IMR-90 (cell line): Measurements from ENCODE around the gene SLC25A33. TPM values are rescaled to one million over a fixed set of nuclear protein-coding genes. Genes with fewer than 3 reads are reported as not detected.
A peak's percentile ranks its signal among the peaks of the same experiment; 100 is the strongest.

ENCODE experiments used
- ATAC-seq: fragments of 200-7000 bp; cut with Tn5 transposase; 2 replicates; pipeline ENCODE4 v1.9.1; 2020; ENCODE audit warnings: low read depth, mild to moderate bottlenecking, moderate library complexity
- BruUV-seq: library from RNA; stranded (reverse); fragments of 400-500 nt; replicated peaks from 2 replicates; lab custom pipeline; 2021; lab: Mats Ljungman, UMichigan
- CTCF ChIA-PET: fragments of 300-600 bp; formaldehyde crosslinking; extraction: SDS; loops from one replicate; lab custom pipeline; 2021; ENCODE audit warnings: antibody characterized with exemption; lab: Yijun Ruan, JAX
- POLR2A ChIA-PET: fragments of 300-600 bp; sonication (Branson Sonifier 250); formaldehyde crosslinking; loops from one replicate; lab custom pipeline; 2022; ENCODE audit warnings: antibody characterized with exemption; ENCODE audit not compliant: unreplicated experiment; lab: Charles Lee
- DNase-seq: peaks from one replicate; pipeline ENCODE4 v3.0.0; 2013
- H2AFZ ChIP-seq: replicated peaks from 2 replicates; pipeline ENCODE3; 2013; ENCODE audit warnings: low read length, mild to moderate bottlenecking; ENCODE audit not compliant: poor library complexity
- H2AK5ac ChIP-seq: 2 replicates; pipeline ENCODE4 v1.6.1; 2013; ENCODE audit warnings: low read depth, low read length, inconsistent platforms
- H2AK9ac ChIP-seq: replicated peaks from 2 replicates; pipeline ENCODE3; 2013; ENCODE audit warnings: mild to moderate bottlenecking, low read depth, low read length, moderate library complexity; ENCODE audit not compliant: poor library complexity
- H2BK120ac ChIP-seq: 2 replicates; pipeline ENCODE4 v1.6.1; 2013; ENCODE audit warnings: low read depth, low read length, inconsistent platforms
- H2BK15ac ChIP-seq: 3 replicates; pipeline ENCODE4 v1.6.1; 2013; ENCODE audit warnings: low read depth, low read length, inconsistent platforms
- H2BK20ac ChIP-seq: 2 replicates; pipeline ENCODE4 v1.6.1; 2013; ENCODE audit warnings: low read depth, mild to moderate bottlenecking, inconsistent platforms, low read length, moderate library complexity
- H2BK5ac ChIP-seq: 2 replicates; pipeline ENCODE4 v1.6.1; 2013; ENCODE audit warnings: mild to moderate bottlenecking, low read depth, low read length, inconsistent platforms; ENCODE audit not compliant: poor library complexity, severe bottlenecking
- H3K14ac ChIP-seq: replicated peaks from 2 replicates; pipeline ENCODE4 v1.6.1; 2013; ENCODE audit warnings: low read depth, low read length, inconsistent platforms
- H3K18ac ChIP-seq: 2 replicates; pipeline ENCODE4 v1.6.1; 2013; ENCODE audit warnings: low read depth, low read length, control low read depth
- H3K23ac ChIP-seq: 2 replicates; pipeline ENCODE4 v1.6.1; 2013; ENCODE audit warnings: low read depth, low read length, inconsistent platforms
- H3K27ac ChIP-seq: 2 replicates; pipeline ENCODE4 v1.5.1; 2013; ENCODE audit warnings: mild to moderate bottlenecking, control low read depth, low read length; ENCODE audit not compliant: insufficient read depth
- H3K27me3 ChIP-seq: 2 replicates; pipeline ENCODE4 v1.6.1; 2013; ENCODE audit warnings: low read length; ENCODE audit not compliant: control insufficient read depth, insufficient read depth
- H3K36me3 ChIP-seq: 2 replicates; pipeline ENCODE4 v1.6.1; 2013; ENCODE audit warnings: low read length, mixed read lengths; ENCODE audit not compliant: control insufficient read depth, insufficient read depth
- H3K4ac ChIP-seq: 2 replicates; pipeline ENCODE4 v1.6.1; 2013; ENCODE audit warnings: low read depth, low read length, inconsistent platforms
- H3K4me1 ChIP-seq: 2 replicates; pipeline ENCODE4 v1.6.1; 2013; ENCODE audit warnings: low read length, mixed read lengths; ENCODE audit not compliant: control insufficient read depth, insufficient read depth
- H3K4me2 ChIP-seq: 2 replicates; pipeline ENCODE4 v1.6.1; 2013; ENCODE audit warnings: low read depth, mild to moderate bottlenecking, control low read depth, low read length, moderate library complexity
- H3K4me3 ChIP-seq: 2 replicates; pipeline ENCODE4 v1.5.1; 2013; ENCODE audit warnings: low read depth, mild to moderate bottlenecking, control low read depth, low read length, moderate library complexity; ENCODE audit not compliant: insufficient read depth
- H3K56ac ChIP-seq: 2 replicates; pipeline ENCODE4 v1.6.1; 2013; ENCODE audit warnings: low read length, inconsistent platforms; ENCODE audit not compliant: insufficient read depth; ENCODE audit errors: extremely low read depth
- H3K79me1 ChIP-seq, 2 experiments: 2 replicates each; pipeline ENCODE4 v1.6.1; 2013; ENCODE audit warnings: low read length in 2 of 2, inconsistent platforms in 1 of 2, low read depth in 1 of 2
- H3K9ac ChIP-seq: 2 replicates; pipeline ENCODE4 v1.6.1; 2013; ENCODE audit warnings: low read depth, low read length, control low read depth
- H3K9me1 ChIP-seq: 2 replicates; pipeline ENCODE4 v1.6.1; 2013; ENCODE audit warnings: low read length, inconsistent platforms; ENCODE audit not compliant: insufficient read depth
- H3K9me3 ChIP-seq: 2 replicates; pipeline ENCODE4 v1.6.1; 2013; ENCODE audit warnings: low read length; ENCODE audit not compliant: control insufficient read depth, insufficient read depth
- H4K20me1 ChIP-seq: 2 replicates; pipeline ENCODE4 v1.6.1; 2013; ENCODE audit warnings: low read length, inconsistent platforms; ENCODE audit not compliant: insufficient read depth
- H4K5ac ChIP-seq: 2 replicates; pipeline ENCODE4 v1.6.1; 2013; ENCODE audit warnings: mild to moderate bottlenecking, low read depth, low read length, control low read depth
- H4K8ac ChIP-seq, 2 experiments: 2 replicates each; pipeline ENCODE4 v1.6.1; 2013; ENCODE audit warnings: low read depth in 2 of 2, low read length in 2 of 2, control low read depth in 1 of 2, inconsistent platforms in 1 of 2
- H4K91ac ChIP-seq: 2 replicates; pipeline ENCODE4 v1.6.1; 2013; ENCODE audit warnings: low read depth, low read length, inconsistent platforms; ENCODE audit not compliant: insufficient read depth
- BHLHE40 ChIP-seq: fragments of 150-350 bp; IDR thresholded peaks from 2 replicates; pipeline ENCODE4 v1.6.1; 2016; ENCODE audit warnings: mild to moderate bottlenecking, low read depth, low read length
- CEBPB ChIP-seq: IDR thresholded peaks from 2 replicates; pipeline ENCODE4 v1.6.1; 2012; ENCODE audit warnings: low read depth, low read length, improper control_type of control experiment
- CHD1 ChIP-seq: IDR thresholded peaks from 2 replicates; pipeline ENCODE4 v1.6.1; 2012; ENCODE audit warnings: low read depth, low read length, improper control_type of control experiment
- CTCF ChIP-seq: conservative IDR thresholded peaks from 2 replicates; pipeline ENCODE4 v1.5.1; 2012; ENCODE audit warnings: mild to moderate bottlenecking, low read depth, low read length, improper control_type of control experiment
- ELK1 ChIP-seq: fragments of 150-350 bp; IDR thresholded peaks from 2 replicates; pipeline ENCODE4 v1.6.1; 2016; ENCODE audit warnings: low read depth, mild to moderate bottlenecking, low read length, moderate library complexity, borderline replicate concordance
- FOS ChIP-seq: fragments of 150-350 bp; IDR thresholded peaks from 2 replicates; pipeline ENCODE4 v1.6.1; 2016; ENCODE audit warnings: low read depth, low read length
- MAFK ChIP-seq: IDR thresholded peaks from 2 replicates; pipeline ENCODE4 v1.6.1; 2012; ENCODE audit warnings: low read depth, low read length, improper control_type of control experiment
- MAZ ChIP-seq: IDR thresholded peaks from 2 replicates; pipeline ENCODE4 v1.6.1; 2012; ENCODE audit warnings: low read depth, mild to moderate bottlenecking, low read length, improper control_type of control experiment, moderate library complexity, borderline replicate concordance
- MXI1 ChIP-seq: IDR thresholded peaks from 2 replicates; pipeline ENCODE4 v1.6.1; 2012; ENCODE audit warnings: low read depth, mild to moderate bottlenecking, low read length, moderate library complexity, borderline replicate concordance
- POLR2A ChIP-seq: IDR thresholded peaks from 2 replicates; pipeline ENCODE4 v1.6.1; 2012; ENCODE audit warnings: mild to moderate bottlenecking, low read depth, low read length
- RAD21 ChIP-seq: IDR thresholded peaks from 2 replicates; pipeline ENCODE4 v1.6.1; 2012; ENCODE audit warnings: low read length, improper control_type of control experiment
- RCOR1 ChIP-seq: IDR thresholded peaks from 2 replicates; pipeline ENCODE4 v1.6.1; 2012; ENCODE audit warnings: mild to moderate bottlenecking, low read length, improper control_type of control experiment; ENCODE audit not compliant: insufficient replicate concordance
- RFX5 ChIP-seq: IDR thresholded peaks from 2 replicates; pipeline ENCODE4 v1.8.0; 2012; ENCODE audit warnings: low read depth, mild to moderate bottlenecking, low read length, moderate library complexity
- SMC3 ChIP-seq: fragments of 150-350 bp; IDR thresholded peaks from 2 replicates; pipeline ENCODE4 v1.6.1; 2016; ENCODE audit warnings: low read depth, mild to moderate bottlenecking, antibody characterized with exemption, low read length, moderate library complexity
- USF2 ChIP-seq: fragments of 150-350 bp; IDR thresholded peaks from 2 replicates; pipeline ENCODE4 v1.6.1; 2017; ENCODE audit warnings: mild to moderate bottlenecking, antibody characterized with exemption, low read length, low read depth
- WGBS, 2 experiments: methylation state at CpG; one replicate each; pipeline versions ENCODE4 v1.1.5 to v1.1.7; 2013; ENCODE audit warnings: missing lambda C conversion rate in 2 of 2; ENCODE audit not compliant: insufficient read length in 1 of 2; ENCODE audit errors: extremely low coverage in 2 of 2; 5-methylcytosine and 5-hydroxymethylcytosine counted together
- dilution Hi-C: fragments of 300-500 bp; cut with HindIII; formaldehyde crosslinking; loops from one replicate; pipeline ENCODE4 v1.14.3; 2018; ENCODE audit warnings: low sequenced_read_pairs; ENCODE audit not compliant: unreplicated experiment
- in situ Hi-C: fragments of 300-500 bp; cut with MboI; formaldehyde crosslinking; loops from 3 replicates; pipeline ENCODE4 v1.14.3; 2019; ENCODE audit warnings: low sequenced_read_pairs, inconsistent platforms, mixed read lengths
- intact Hi-C: fragments of 100-400 bp; cut with micrococcal nuclease; formaldehyde crosslinking; loops from 2 replicates; pipeline ENCODE4 v1.10.0; 2022
- polyA plus RNA-seq, 3 experiments: library from polyadenylated mRNA; depleted of rRNA; stranded (reverse); fragments of >200 nt; gene quantifications; 2 replicates each; pipeline ENCODE4 v1.2.3, GENCODE V29; 2012; ENCODE audit warnings: low replicate concordance in 1 of 3
- total RNA-seq: library from RNA; depleted of rRNA; stranded (reverse); fragments of >200 nt; gene quantifications from 2 replicates; pipeline ENCODE4 v1.2.3, GENCODE V29; 2012

SLC25A33 gene
- total and polyA plus RNA-seq, 2 of the 4 experiments (the other 2 are of a cell fraction), result 2.5 to 3.0 TPM

GRCh38 chr1:9602794-9603167 is 63.5 kb downstream of the SLC25A33 start:
- Histone ChIP-seq H3K27ac (no peak overlapping the region), H3K9me3 (no peaks in the 10 kb centered on the region), H2AFZ (no peak overlapping the region), H4K20me1 (no peaks in the 10 kb centered on the region; the same call in 1 of the 2 replicates), H4K8ac (no peak overlapping the region), H4K5ac (no peak overlapping the region), H2BK20ac (no peak overlapping the region), H3K4ac (no peak overlapping the region), H3K9ac (no peak overlapping the region), H3K4me3 (no peak overlapping the region), H2BK5ac (no peak overlapping the region), H2BK15ac (no peak overlapping the region), H3K4me2 (no peak overlapping the region), H3K9me1 (no peaks in the 10 kb centered on the region), H4K91ac (no peak overlapping the region), H2AK5ac (no peak overlapping the region), H3K56ac (no peak overlapping the region), H3K79me1 (no peaks in the 10 kb centered on the region), H2AK9ac (peak overlapping the region; percentile 13), H3K36me3 (peaks cover 25% of the 10 kb centered on the region; the same call in 1 of the 2 replicates), H3K4me1 (no peaks in the 10 kb centered on the region; the same call in 1 of the 2 replicates), H3K27me3 (no peaks in the 10 kb centered on the region), H3K14ac (no peak overlapping the region), H2BK120ac (no peak overlapping the region), H3K23ac (no peak overlapping the region), H3K18ac (no peak overlapping the region)
- no peak for TF ChIP-seq POLR2A
- TF ChIP-seq ELK1, result no peak
- TF ChIP-seq MAZ, result no peak
- TF ChIP-seq CHD1, result no peak
- no peak for TF ChIP-seq RFX5
- TF ChIP-seq SMC3, result no peak
- no peak for TF ChIP-seq RAD21
- TF ChIP-seq MXI1, result no peak
- TF ChIP-seq BHLHE40, result no peak
- TF ChIP-seq CTCF, result no peak
- TF ChIP-seq RCOR1, result no peak
- TF ChIP-seq FOS, result no peak
- no peak for TF ChIP-seq MAFK
- no peak for TF ChIP-seq USF2
- TF ChIP-seq CEBPB, result no peak
- ATAC-seq (no peak), DNase-seq (no peak)
- ChIA-PET POLR2A (no interaction called here), CTCF (no interaction called here)
- no TSS peak for BruUV-seq
- dilution Hi-C loops (no loop called here), in situ Hi-C loops (no loop called here), intact Hi-C loops (no loop called here)
- 95% methylated on average over 9 of the region's 9 CpGs; no CpG with 5 or more reads in 1 of the 2 experiments for WGBS, 2 experiments
